ENCODE results near the gene C1orf159. TPM values are rescaled to one million over a fixed set of nuclear protein-coding genes. Genes with fewer than 3 reads are reported as not detected.

The C1orf159 gene
- total RNA-seq, 1 donor from 2014 or later = 31.8 TPM

GRCh38 chr1:1128454-1129139 is 12.7 kb upstream of the C1orf159 start:
- no peak for DNase-seq (ENCODE audit: low spot score in 2 of 2, unreplicated experiment in 2 of 2)
- no peaks in the 10 kb centered on the region for H3K36me3 Mint-ChIP-seq
- H3K27ac Mint-ChIP-seq = peak overlapping the region; percentile 67
- peaks cover 21% of the 10 kb centered on the region for H3K4me1 Mint-ChIP-seq
- no peaks in the 10 kb centered on the region for H3K27me3 Mint-ChIP-seq (ENCODE audit: low read depth)
- no peak overlapping the region for H3K4me3 Mint-ChIP-seq
- H3K9me3 Mint-ChIP-seq = no peaks in the 10 kb centered on the region
- no peak for TF ChIP-seq CTCF (IDR thresholded peaks at IDR 0.05; ENCODE audit: unreplicated experiment)

GRCh38 chr1:1127551-1128451 is 11.9 kb upstream of the C1orf159 start:
- H3K27ac Mint-ChIP-seq = peak overlapping the region; percentile 67
- peaks cover 22% of the 10 kb centered on the region for H3K4me1 Mint-ChIP-seq
- TF ChIP-seq CTCF (IDR thresholded peaks at IDR 0.05; ENCODE audit: unreplicated experiment) = no peak
- no peaks in the 10 kb centered on the region for H3K27me3 Mint-ChIP-seq (ENCODE audit: low read depth)
- DNase-seq (ENCODE audit: low spot score in 2 of 2, unreplicated experiment in 2 of 2) = no peak
- no peaks in the 10 kb centered on the region for H3K36me3 Mint-ChIP-seq
- no peak overlapping the region for H3K4me3 Mint-ChIP-seq
- H3K9me3 Mint-ChIP-seq = no peaks in the 10 kb centered on the region

- H3K36me3 Mint-ChIP-seq = no peaks in the 10 kb centered on the region
- peaks cover 15% of the 10 kb centered on the region for H3K4me1 Mint-ChIP-seq
- no peak overlapping the region for H3K27ac Mint-ChIP-seq
- H3K4me3 Mint-ChIP-seq = no peak overlapping the region
- no peaks in the 10 kb centered on the region for H3K9me3 Mint-ChIP-seq
- H3K27me3 Mint-ChIP-seq (ENCODE audit: low read depth) = no peaks in the 10 kb centered on the region
- no peak for DNase-seq (ENCODE audit: low spot score in 2 of 2, unreplicated experiment in 2 of 2)
- TF ChIP-seq CTCF (IDR thresholded peaks at IDR 0.05; ENCODE audit: unreplicated experiment) = no peak
These were observed 10.1 kb upstream of the C1orf159 start for GRCh38 chr1:1125945-1126344.

- TF ChIP-seq CTCF (IDR thresholded peaks at IDR 0.05; ENCODE audit: unreplicated experiment) = no peak
- Mint-ChIP-seq H3K4me1 (peaks cover 13% of the 10 kb centered on the region), H3K27ac (no peak overlapping the region), H3K27me3 (ENCODE audit: low read depth) (peaks cover 4% of the 10 kb centered on the region), H3K9me3 (no peaks in the 10 kb centered on the region), H3K4me3 (no peak overlapping the region), H3K36me3 (no peaks in the 10 kb centered on the region)
- DNase-seq (ENCODE audit: low spot score in 2 of 2, unreplicated experiment in 2 of 2) = no peak
These were observed 9.1 kb upstream of the C1orf159 start for GRCh38 chr1:1124786-1125642.

- H3K27me3 Mint-ChIP-seq (ENCODE audit: low read depth) = peaks cover 10% of the 10 kb centered on the region
- H3K9me3 Mint-ChIP-seq = no peaks in the 10 kb centered on the region
- no peak overlapping the region for H3K4me3 Mint-ChIP-seq
- no peak overlapping the region for H3K27ac Mint-ChIP-seq
- DNase-seq (ENCODE audit: low spot score in 2 of 2, unreplicated experiment in 2 of 2) = no peak
- no peaks in the 10 kb centered on the region for H3K36me3 Mint-ChIP-seq
- peaks cover 12% of the 10 kb centered on the region for H3K4me1 Mint-ChIP-seq
- no peak for TF ChIP-seq CTCF (IDR thresholded peaks at IDR 0.05; ENCODE audit: unreplicated experiment)
These were observed 8.6 kb upstream of the C1orf159 start for GRCh38 chr1:1124508-1124785.
